GM13977 (cell line): ENCODE results near the gene IQSEC2.

Source experiments
- DNase-seq: peaks from one replicate; pipeline ENCODE4 v3.0.0; 2012; ENCODE audit warnings: low spot score
- CTCF ChIP-seq: IDR thresholded peaks from 2 replicates; pipeline ENCODE4 v1.5.1; 2012; ENCODE audit warnings: mild to moderate bottlenecking, control low read depth; ENCODE audit not compliant: insufficient read depth; ENCODE audit errors: extremely low read depth, missing control alignments
- in situ Hi-C: fragments of 300-500 bp; cut with MboI; formaldehyde crosslinking; loops from one replicate; pipeline ENCODE4 v1.12.0; 2022; ENCODE audit warnings: low sequenced_read_pairs, low pct_unique_long_range_greater_than_20kb, mixed read lengths, inconsistent platforms; ENCODE audit not compliant: unreplicated experiment

The IQSEC2 gene

GRCh38 chrX:53227224-53227765 lies 54.1 kb downstream of the IQSEC2 start:
- no peak for TF ChIP-seq CTCF
- DNase-seq: no peak
- in situ Hi-C loops: no loop called here

GRCh38 chrX:53224860-53225797 lies 56.3 kb downstream of the IQSEC2 start, which contains the start of gene KDM5C:
Gene KDM5C, minus strand, starts transcription at chrX:53225207. Its CDS starts 318 bp downstream, at chrX:53224889.
- peak; percentile 96 for DNase-seq
- no peak for TF ChIP-seq CTCF
- in situ Hi-C loops: no loop called here

- peak; percentile 39 for DNase-seq
- no peak for TF ChIP-seq CTCF
Measured at GRCh38 chrX:53223955-53224859, 57.2 kb downstream of the IQSEC2 start.

GRCh38 chrX:53223068-53223693 lies 58.2 kb downstream of the IQSEC2 start:
- no peak for TF ChIP-seq CTCF
- in situ Hi-C loops: no loop called here
- no peak for DNase-seq

More at GRCh38 chrX:53223955-53224859, 57.2 kb downstream of the IQSEC2 start:
- in situ Hi-C loops: no loop called here
